NB4 (cell line): ENCODE data around the gene GALNT18.

Source experiments
- POLR2A ChIP-seq: IDR thresholded peaks from 2 replicates; pipeline ENCODE4 v1.6.1; 2011; ENCODE audit warnings: mild to moderate bottlenecking; ENCODE audit not compliant: insufficient read length; ENCODE audit errors: extremely low read depth
- TF ChIP-seq, protein P1 (sequence below): IDR thresholded peaks from one replicate; pipeline ENCODE4 v1.5.1; 2012; ENCODE audit warnings: low read depth, low read length

GRCh38 chr11:11444804-11445131 is 177.0 kb downstream of the GALNT18 start:
- TF ChIP-seq, protein P1, sequence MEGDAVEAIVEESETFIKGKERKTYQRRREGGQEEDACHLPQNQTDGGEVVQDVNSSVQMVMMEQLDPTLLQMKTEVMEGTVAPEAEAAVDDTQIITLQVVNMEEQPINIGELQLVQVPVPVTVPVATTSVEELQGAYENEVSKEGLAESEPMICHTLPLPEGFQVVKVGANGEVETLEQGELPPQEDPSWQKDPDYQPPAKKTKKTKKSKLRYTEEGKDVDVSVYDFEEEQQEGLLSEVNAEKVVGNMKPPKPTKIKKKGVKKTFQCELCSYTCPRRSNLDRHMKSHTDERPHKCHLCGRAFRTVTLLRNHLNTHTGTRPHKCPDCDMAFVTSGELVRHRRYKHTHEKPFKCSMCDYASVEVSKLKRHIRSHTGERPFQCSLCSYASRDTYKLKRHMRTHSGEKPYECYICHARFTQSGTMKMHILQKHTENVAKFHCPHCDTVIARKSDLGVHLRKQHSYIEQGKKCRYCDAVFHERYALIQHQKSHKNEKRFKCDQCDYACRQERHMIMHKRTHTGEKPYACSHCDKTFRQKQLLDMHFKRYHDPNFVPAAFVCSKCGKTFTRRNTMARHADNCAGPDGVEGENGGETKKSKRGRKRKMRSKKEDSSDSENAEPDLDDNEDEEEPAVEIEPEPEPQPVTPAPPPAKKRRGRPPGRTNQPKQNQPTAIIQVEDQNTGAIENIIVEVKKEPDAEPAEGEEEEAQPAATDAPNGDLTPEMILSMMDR = no peak
- no peak for TF ChIP-seq POLR2A
